Fibroblast of peridontal ligament (primary cell): ENCODE data around the gene COTL1.
"Not testable (repeated sequence)": the region's sequence is repeated elsewhere in the genome, so short reads cannot be mapped to it uniquely, and the experiment has no call there.

ENCODE experiments used
- DNase-seq: peaks from one replicate; pipeline ENCODE4 v3.0.0-alpha.2; 2010; ENCODE audit errors: extremely low read depth

Gene COTL1

DNA sequence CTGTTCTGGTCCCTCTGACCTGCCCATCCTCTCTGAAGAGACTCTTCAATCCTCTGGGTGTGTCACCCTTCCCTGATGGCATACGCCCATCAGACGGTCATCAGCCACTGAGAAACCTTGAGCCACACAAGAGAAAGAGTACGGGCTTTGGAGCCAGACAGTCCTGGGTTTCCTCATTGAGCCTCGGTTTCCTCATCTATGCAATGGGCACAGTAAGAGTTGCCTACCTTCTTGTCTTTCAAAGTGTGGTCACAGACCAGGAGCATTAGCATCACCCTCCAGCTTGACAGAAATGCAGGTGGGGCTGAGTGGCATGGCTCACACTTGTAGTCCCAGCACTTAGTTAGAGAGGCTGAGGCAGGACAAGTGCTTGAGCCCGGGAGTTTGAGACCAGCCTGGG lies 87.3 kb downstream of the COTL1 start:
- DNase-seq = no peak

DNA sequence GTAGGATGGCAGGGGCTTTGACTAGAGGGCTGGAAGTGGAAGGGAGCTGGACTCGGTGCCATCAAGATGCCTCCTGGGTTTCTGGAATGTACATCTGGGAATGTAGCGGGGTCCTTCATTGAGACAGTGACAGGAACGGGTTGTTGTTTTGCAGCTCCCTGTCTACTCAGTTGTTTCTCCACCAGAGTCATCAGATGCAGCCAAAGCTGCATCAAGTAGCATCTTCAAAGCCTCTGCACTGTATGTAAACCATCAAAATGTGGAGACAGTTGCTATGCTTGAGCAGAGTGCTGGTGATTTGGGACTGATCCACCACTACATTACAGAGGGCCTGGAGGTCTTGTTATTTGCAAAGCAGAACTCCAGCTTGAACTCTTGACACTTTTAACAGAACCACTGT lies 88.3 kb downstream of the COTL1 start:
- DNase-seq = no peak

DNA sequence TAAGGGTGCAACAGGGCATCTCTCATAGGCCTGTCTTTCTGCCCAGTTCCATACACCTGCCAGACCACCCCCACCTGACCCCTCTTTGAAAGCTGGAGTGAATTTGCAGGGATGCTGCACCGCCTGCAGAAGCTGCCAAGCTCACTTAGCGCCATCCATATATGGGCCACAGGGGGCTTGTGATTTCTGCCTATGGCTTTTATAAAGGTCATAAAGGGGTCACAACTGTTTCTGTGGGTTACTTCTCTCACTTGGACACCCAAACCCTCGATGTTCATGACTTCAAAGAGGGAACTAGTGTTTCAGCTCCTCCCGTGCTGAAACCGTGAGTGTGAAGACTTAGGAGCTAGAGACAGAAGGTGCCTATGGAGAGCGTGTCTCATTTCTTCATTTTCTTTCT lies 89.6 kb downstream of the COTL1 start:
- DNase-seq = no peak

DNA sequence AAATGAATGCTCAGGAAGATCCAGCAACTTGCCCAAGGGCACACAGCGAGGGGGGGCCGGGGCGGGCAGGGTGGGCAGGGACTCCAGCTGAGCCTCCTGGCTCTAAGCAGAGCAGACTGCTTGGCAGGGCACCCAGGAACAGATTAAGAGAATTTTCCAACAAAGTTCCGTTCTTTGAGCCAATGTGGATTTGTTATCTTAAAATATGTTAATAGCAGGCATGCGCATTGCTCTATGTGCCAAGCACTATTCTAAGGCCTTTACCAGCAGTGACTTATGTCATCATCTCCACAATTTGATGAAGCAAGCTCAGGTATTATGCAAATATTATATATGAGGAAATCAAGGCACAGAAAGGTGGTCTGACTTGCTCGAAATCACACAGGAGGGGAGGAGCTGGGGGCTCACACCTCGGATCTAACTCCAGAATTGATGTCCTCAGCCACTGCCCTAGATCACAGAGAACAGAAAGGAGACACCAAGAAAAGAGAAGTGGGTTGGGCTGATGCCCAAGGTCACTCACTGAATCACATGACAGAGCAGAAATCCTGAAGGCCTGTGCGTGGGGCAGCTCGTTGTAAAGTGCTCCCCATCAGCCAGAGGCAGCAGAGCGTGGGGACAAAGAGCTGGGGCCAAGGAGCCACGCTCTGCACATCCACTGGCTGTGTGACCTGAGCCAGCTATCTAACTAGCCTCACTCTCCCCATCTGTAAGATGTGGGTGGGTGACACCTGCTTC lies 90.2 kb downstream of the COTL1 start:
- DNase-seq = peak; percentile 24

DNA sequence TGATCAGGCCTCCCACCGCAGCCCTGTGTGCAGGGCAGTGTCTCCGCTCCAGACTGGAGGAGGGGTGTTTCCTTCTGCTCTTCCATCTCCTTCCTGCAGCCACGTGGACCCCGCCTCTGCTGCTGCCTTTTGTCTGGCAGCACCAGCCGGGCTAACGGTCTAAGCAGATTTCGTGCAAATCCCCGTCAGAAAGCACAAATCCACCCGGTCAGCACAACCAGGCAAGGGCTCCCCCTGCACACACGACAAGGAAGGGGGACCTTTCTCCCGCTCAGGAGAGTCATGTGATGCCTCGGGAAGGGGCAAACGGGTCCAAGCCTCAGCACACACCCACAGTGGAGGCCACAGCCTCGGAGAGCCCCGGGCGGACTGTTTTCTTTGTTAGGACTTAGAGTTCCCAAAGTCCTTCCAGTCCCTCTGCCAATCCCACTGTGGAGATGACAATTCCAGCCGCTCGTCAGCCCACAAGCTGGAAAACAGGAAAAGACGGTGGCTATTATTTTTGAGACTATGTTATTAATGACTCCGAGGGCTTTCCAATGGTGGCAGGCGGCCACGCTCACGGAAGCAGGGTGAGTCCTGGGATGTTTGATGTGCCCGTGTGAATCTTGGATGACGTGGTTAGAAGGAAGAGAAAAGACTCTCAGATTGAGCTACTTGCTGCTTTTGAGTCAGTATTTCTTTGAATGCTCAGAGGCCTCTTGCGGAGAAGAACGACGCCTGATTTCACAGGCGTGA lies 90.9 kb downstream of the COTL1 start:
- peak; percentile 61 for DNase-seq

DNA sequence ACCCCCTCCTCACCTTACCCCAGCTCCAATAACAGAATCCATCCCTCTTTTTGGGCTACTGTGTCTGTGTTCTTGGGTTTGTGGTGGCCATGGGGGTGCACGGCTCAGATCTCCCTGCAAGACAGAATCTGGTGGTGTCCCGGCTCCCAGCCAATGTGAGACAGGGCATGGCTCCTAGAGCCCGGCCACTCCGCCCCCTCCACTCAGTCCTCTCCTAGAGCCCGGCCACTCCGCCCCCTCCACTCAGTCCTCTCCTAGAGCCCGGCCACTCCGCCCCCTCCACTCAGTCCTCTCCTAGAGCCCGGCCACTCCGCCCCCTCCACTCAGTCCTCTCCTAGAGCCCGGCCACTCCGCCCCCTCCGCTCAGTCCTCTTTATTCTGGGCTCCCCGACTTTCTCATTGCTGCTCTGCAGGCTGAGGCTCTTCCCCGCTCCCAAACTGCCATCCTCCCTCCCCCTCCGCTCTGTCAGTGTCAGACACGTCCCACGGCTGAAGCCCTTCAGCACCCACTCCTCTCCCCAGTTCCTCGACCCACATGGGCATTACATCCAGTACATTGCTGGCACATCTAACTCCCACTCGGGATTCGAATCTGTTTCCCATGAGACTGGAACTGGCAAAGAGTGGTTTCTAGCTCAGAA lies 92.8 kb downstream of the COTL1 start:
- DNase-seq = not testable (repeated sequence)

DNA sequence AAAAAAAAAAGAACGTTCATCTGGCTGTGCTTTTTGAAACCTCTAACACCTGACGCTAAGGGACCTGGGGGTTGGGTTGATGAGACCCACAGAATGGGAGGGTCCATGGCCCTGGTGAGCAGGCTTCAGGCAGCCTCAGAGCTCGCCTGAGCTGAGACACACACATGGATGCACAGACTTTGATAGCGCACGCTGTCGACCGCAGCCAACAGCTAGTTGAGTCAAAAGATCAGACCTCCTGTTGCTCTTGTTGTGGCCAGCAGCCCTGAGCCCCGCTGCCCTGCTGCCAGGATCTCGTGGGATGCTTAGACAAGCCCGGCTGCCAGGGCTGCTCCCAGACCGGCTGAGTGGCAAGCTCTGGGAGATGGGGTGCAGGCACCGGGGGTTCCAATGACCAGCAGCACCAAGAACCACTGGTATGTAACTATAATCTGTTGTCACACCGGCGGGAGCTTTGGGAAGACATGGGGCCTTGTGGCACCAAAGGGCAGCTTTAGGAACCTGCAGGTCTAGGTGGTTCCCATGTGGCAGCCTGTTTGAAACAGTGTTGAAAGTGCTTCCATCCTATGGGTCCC lies 93.4 kb downstream of the COTL1 start:
- no peak for DNase-seq

DNA sequence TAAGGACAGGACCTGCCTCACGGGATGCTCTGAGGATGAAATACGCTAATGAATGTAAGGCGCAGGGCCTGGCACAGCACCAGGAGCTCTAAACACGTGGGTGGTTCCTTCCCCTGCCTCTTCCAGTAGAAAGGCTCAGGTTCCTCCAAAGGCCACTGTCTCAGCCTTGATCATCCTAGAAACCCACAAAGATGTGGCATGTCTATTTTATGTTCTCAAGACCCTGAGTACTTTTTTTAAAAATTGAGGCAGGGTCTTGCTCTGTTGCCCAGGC lies 96.4 kb downstream of the COTL1 start:
- no peak for DNase-seq

DNA sequence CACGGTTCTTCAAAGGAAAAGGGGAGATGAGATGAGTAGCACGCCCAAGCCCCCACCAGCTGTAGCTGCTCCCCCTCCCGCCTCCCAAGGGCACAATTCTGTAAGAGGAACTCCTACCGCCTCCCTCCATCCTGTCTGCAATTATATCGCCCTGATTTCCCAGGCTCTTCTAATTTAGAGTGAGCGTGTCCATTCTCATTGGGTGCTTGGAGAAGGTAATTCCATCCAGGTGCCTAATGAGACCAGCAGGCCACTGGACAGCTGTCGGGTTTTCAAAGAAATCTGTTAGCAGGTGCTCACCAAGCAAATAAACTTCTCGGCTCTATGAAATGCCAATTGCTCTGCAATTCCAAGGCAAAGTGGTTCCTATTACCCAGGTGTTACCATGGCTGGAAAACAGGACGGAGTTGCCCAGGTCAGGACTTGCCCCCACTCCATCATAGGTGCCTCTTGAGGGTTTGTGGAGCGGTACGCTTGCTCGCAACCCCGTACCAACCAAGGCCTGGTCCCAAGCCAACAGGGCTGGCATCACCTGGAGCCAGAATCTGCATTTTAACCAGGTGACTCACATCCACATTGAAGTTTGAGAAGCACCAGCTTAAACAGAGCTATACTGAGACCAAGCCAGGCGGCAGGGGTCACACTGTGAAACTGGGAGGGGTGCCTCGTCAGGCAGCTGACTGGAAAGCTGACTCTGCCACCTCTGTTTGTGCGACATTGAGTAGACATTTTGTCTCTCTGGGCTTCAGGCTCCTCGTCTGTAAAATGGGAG lies 97.0 kb downstream of the COTL1 start:
- no peak for DNase-seq

DNA sequence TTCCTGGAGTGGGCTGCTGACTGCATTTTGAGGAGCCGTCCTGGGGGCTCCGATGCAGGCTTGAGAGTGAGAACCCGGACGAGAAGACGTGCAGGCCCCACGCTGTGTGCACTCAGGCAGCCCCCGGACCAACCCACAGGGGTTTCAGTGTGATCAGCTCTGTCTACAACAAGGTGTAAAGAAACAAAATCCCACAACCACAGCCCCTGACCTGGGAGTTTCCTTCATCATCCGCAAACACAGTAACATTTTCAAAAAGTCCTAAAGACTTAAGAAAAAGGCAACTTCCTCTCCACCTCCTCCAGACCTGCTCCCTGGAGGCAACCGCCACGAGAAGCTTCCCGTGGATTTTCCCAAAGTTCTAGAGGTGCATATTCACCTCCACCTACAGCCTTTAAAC lies 98.0 kb downstream of the COTL1 start:
- no peak for DNase-seq

DNA sequence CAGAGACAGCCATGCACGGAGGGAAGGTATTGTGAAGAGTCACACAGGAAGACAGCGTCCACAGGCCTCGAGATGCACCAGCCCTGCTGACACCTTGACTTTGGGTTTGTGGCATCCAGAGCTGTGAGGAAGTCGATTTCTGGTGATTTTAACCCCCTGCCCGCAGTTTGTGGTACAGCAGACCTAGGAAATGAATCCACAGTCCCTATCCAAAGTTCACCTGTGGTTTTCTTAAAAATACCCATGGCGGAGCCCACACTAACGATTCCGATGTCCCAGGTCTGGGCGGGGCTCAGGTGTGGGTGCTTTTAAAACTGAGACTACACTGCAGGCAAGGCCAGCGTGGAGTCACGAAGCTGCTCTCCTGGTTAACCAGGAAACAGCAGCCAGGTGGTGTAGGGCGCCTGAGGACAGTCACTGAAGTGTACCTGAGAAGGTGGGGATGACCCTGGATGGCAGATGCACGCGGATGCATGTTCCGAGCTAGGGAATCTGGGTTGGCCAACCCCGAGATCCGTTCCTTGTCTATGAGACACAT lies 99.0 kb downstream of the COTL1 start:
- DNase-seq = no peak

DNA sequence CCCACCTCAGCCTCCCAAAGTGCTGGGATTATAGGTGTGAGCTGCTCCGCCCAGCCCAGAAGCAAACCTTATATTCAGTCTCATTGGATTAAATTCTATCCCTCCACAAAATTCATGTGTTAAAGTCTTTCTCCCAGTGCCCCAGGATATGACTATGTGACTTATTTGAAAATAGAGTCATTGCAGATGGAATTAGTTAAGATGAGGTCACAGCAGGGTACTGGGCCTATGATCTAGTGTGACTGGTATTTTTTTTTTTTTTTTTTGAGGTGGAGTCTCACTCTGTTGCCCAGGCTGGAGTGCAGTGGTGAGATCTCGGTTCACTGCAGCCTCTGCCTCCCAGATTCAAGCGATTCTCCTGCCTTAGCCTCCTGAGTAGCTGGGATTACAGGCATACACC lies 99.7 kb downstream of the COTL1 start:
- DNase-seq = peak; percentile 83

DNA sequence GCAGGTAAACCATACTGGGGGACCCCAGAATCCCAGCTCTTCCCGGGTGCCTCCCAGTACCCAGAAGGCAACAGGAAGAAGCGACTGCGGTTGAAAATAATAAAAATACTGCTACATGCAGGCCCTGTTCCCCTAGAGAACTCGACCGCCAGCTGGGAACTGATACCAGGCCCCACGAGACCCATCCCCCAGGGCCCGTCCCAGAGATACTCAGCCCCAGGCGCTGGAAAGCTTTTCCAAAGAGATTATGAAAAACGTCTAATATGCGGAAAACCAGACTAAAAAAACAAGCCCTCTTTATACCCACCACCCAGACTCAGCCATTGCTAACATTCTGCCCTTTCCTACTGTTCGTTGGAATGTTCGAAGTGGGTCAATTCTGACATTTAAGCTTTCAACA lies 100.5 kb downstream of the COTL1 start:
- no peak for DNase-seq
